ENCODE measurements around the gene BTBD18.

Gene BTBD18

DNA sequence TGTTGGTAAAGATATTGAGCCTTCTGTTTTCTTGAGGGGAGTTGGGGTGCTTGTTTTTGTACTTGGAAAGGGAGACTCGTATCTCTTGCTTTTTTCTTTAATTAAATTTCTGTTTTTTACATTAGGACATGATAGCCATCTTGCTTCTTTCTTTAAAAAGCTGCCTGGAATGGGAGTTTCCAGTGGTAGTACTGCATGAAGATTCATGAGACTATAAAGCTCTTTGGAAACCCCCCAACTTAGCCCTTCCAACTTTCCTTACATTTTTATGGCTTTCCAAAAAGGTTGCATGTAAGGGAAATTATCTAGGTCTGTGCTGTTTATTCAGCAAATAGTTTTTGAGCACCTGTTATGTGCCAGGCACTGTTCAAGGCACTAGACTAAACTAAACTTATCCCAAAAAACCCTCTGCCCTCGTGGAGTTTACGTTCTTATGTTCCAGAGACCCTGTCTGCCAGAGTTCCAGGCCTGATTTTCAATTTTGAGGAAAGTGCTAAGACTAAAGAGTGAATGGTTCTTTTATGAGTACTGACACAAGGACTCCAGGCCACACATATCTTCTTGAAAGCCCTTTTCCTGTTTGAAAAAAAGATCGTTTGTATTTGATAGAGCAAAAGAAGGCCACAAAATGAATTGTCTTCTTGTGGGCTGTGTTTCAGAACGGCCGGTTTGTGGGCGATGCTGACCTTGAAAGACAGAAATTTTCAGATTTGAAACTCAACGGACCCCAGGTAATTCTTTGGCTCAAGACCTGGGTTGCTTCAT is 41.9 kb upstream of the BTBD18 start:
- no peak overlapping the region for H4K91ac ChIP-seq (ENCODE audit: low read depth, low read length, poor library complexity)
- no peak overlapping the region for H2BK5ac ChIP-seq (ENCODE audit: low read length)
- H3K9me3 ChIP-seq (replicated peaks in 1 of 2; ENCODE audit: control insufficient read depth in 2 of 2, insufficient read depth in 1 of 2, low read depth in 1 of 2, low read length in 2 of 2), result no peaks in the 10 kb centered on the region
- no peak overlapping the region for H2AK5ac ChIP-seq (ENCODE audit: low read depth, low read length)
- H3K18ac ChIP-seq (ENCODE audit: low read length), result no peak overlapping the region
- no peak overlapping the region for H3K27ac ChIP-seq (replicated peaks; ENCODE audit: low read length)
- H4K8ac ChIP-seq (ENCODE audit: low read depth, low read length), result no peak overlapping the region
- no peak overlapping the region for H2BK12ac ChIP-seq (ENCODE audit: low read length)
- H3K4me3 ChIP-seq (ENCODE audit: low read length in 2 of 2), result no peak overlapping the region
- no peak overlapping the region for H3K23ac ChIP-seq (ENCODE audit: low read depth, low read length, poor library complexity)
- H3K27me3 ChIP-seq (ENCODE audit: control insufficient read depth in 3 of 3, insufficient read depth in 3 of 3, low read depth in 1 of 3, low read length in 3 of 3), result no peaks in the 10 kb centered on the region
- H3K4ac ChIP-seq (ENCODE audit: low read length), result no peak overlapping the region
- H3K4me2 ChIP-seq (ENCODE audit: insufficient read depth, low read length, poor library complexity, severe bottlenecking), result no peak overlapping the region
- H3K14ac ChIP-seq (ENCODE audit: low read length), result no peak overlapping the region
- no peaks in the 10 kb centered on the region for H3K4me1 ChIP-seq (ENCODE audit: control insufficient read depth in 2 of 2, insufficient read depth in 1 of 2, low read depth in 1 of 2, low read length in 2 of 2)
- no peak overlapping the region for H3K9ac ChIP-seq (ENCODE audit: low read depth, low read length, poor library complexity)
- H2BK15ac ChIP-seq (ENCODE audit: low read length), result no peak overlapping the region
- no peak overlapping the region for H2AFZ ChIP-seq (ENCODE audit: low read length)
- no CpG with 5 or more reads among the region's 8 CpGs for WGBS, 2 donors (ENCODE audit: extremely low coverage in 2 of 2, insufficient read length in 2 of 2, insufficient replicate concordance in 1 of 2)
- no peak overlapping the region for H2BK120ac ChIP-seq (ENCODE audit: low read depth, low read length)
- H3K36me3 ChIP-seq (replicated peaks in 1 of 2; ENCODE audit: control insufficient read depth in 2 of 2, insufficient read depth in 2 of 2, low read length in 2 of 2), result peaks cover 21 to 88% of the 10 kb centered on the region in 2 donors
- no peak for DNase-seq (ENCODE audit: low spot score)
- H3K79me1 ChIP-seq (ENCODE audit: low read depth, low read length), result peaks cover 4% of the 10 kb centered on the region

DNA sequence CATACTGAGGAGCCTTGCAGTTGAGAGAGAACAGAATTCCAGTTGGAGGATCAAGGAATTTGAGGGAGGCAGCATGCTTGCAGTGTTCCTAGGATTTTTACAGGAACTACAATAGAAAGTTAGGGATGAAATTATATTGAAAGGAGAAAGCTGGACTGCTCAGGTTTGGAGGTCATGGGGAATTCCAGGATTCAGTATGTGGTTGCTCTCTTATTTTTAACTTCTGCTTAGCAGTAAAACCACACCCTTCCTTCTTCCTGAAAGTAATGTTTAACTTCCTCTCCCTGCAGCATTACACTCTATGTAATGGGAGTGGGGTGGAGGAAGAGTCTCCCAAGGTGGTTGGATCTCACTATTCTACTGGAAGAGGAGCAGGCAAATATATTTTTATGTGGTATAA is 41.3 kb upstream of the BTBD18 start:
- H2AFZ ChIP-seq (ENCODE audit: low read length), result no peak overlapping the region
- H3K27ac ChIP-seq (replicated peaks; ENCODE audit: low read length), result no peak overlapping the region
- no peaks in the 10 kb centered on the region for H3K27me3 ChIP-seq (ENCODE audit: control insufficient read depth in 3 of 3, insufficient read depth in 3 of 3, low read depth in 1 of 3, low read length in 3 of 3)
- H3K14ac ChIP-seq (ENCODE audit: low read length), result no peak overlapping the region
- H4K8ac ChIP-seq (ENCODE audit: low read depth, low read length), result no peak overlapping the region
- no peak overlapping the region for H2BK12ac ChIP-seq (ENCODE audit: low read length)
- no peak overlapping the region for H3K9ac ChIP-seq (ENCODE audit: low read depth, low read length, poor library complexity)
- no peak overlapping the region for H2BK5ac ChIP-seq (ENCODE audit: low read length)
- peaks cover 4% of the 10 kb centered on the region for H3K79me1 ChIP-seq (ENCODE audit: low read depth, low read length)
- H2BK15ac ChIP-seq (ENCODE audit: low read length), result no peak overlapping the region
- no peak overlapping the region for H4K91ac ChIP-seq (ENCODE audit: low read depth, low read length, poor library complexity)
- no peak overlapping the region for H3K4me3 ChIP-seq (ENCODE audit: low read length in 2 of 2)
- H2BK120ac ChIP-seq (ENCODE audit: low read depth, low read length), result no peak overlapping the region
- no peak overlapping the region for H3K4me2 ChIP-seq (ENCODE audit: insufficient read depth, low read length, poor library complexity, severe bottlenecking)
- no peak overlapping the region for H2AK5ac ChIP-seq (ENCODE audit: low read depth, low read length)
- H3K9me3 ChIP-seq (replicated peaks in 1 of 2; ENCODE audit: control insufficient read depth in 2 of 2, insufficient read depth in 1 of 2, low read depth in 1 of 2, low read length in 2 of 2), result no peaks in the 10 kb centered on the region
- H3K18ac ChIP-seq (ENCODE audit: low read length), result no peak overlapping the region
- H3K36me3 ChIP-seq (replicated peaks in 1 of 2; ENCODE audit: control insufficient read depth in 2 of 2, insufficient read depth in 2 of 2, low read length in 2 of 2), result peaks cover 21 to 83% of the 10 kb centered on the region in 2 donors
- no peak overlapping the region for H3K4ac ChIP-seq (ENCODE audit: low read length)
- no peak overlapping the region for H3K23ac ChIP-seq (ENCODE audit: low read depth, low read length, poor library complexity)
- no peak for DNase-seq (ENCODE audit: low spot score)
- H3K4me1 ChIP-seq (ENCODE audit: control insufficient read depth in 2 of 2, insufficient read depth in 1 of 2, low read depth in 1 of 2, low read length in 2 of 2), result peaks cover 1 to 5% of the 10 kb centered on the region in 2 donors

DNA sequence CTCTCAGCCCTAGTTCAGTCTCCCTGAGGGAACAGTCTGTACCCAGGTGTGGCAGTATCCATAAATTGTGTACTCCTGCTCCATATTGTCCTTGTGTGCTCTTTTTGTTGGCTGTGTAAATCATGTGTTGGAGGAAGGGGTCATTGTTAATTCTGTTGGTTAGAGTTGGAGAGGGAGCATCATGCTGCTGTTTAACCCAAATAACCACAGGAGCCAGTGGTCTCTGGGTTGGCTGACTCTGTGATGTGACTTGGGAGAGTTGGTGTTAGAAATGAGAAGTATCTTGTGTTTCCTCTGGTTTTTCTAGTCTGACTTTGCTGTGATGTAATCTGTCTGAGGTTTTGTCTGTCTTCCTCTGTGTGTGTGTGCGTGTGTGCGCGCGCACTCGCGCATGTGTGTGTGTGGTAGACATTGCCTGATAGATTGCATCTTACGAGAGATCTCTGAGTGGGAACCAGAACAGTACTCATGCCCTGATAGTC is 40.5 kb upstream of the BTBD18 start:
- Histone ChIP-seq H2BK120ac (ENCODE audit: low read depth, low read length) (no peak overlapping the region), H3K27ac (replicated peaks; ENCODE audit: low read length) (no peak overlapping the region), H3K14ac (ENCODE audit: low read length) (no peak overlapping the region), H3K9me3 (replicated peaks in 1 of 2; ENCODE audit: control insufficient read depth in 2 of 2, insufficient read depth in 1 of 2, low read depth in 1 of 2, low read length in 2 of 2) (no peaks in the 10 kb centered on the region), H4K91ac (ENCODE audit: low read depth, low read length, poor library complexity) (no peak overlapping the region), H3K4me3 (ENCODE audit: low read length in 2 of 2) (no peak overlapping the region), H3K4me1 (ENCODE audit: control insufficient read depth in 2 of 2, insufficient read depth in 1 of 2, low read depth in 1 of 2, low read length in 2 of 2) (peaks cover 5 to 10% of the 10 kb centered on the region in 2 donors), H3K18ac (ENCODE audit: low read length) (no peak overlapping the region), H4K8ac (ENCODE audit: low read depth, low read length) (no peak overlapping the region), H3K9ac (ENCODE audit: low read depth, low read length, poor library complexity) (no peak overlapping the region), H3K4me2 (ENCODE audit: insufficient read depth, low read length, poor library complexity, severe bottlenecking) (no peak overlapping the region), H3K36me3 (replicated peaks in 1 of 2; ENCODE audit: control insufficient read depth in 2 of 2, insufficient read depth in 2 of 2, low read length in 2 of 2) (peaks cover 21 to 81% of the 10 kb centered on the region in 2 donors), H2AK5ac (ENCODE audit: low read depth, low read length) (no peak overlapping the region), H2BK12ac (ENCODE audit: low read length) (no peak overlapping the region), H2BK15ac (ENCODE audit: low read length) (no peak overlapping the region), H3K23ac (ENCODE audit: low read depth, low read length, poor library complexity) (no peak overlapping the region), H2AFZ (ENCODE audit: low read length) (no peak overlapping the region), H3K4ac (ENCODE audit: low read length) (no peak overlapping the region), H3K79me1 (ENCODE audit: low read depth, low read length) (peaks cover 4% of the 10 kb centered on the region), H2BK5ac (ENCODE audit: low read length) (no peak overlapping the region), H3K27me3 (ENCODE audit: control insufficient read depth in 3 of 3, insufficient read depth in 3 of 3, low read depth in 1 of 3, low read length in 3 of 3) (no peaks in the 10 kb centered on the region)
- no CpG with 5 or more reads among the region's 7 CpGs for WGBS, 2 donors (ENCODE audit: extremely low coverage in 2 of 2, insufficient read length in 2 of 2, insufficient replicate concordance in 1 of 2)
- no peak for DNase-seq (ENCODE audit: low spot score)

DNA sequence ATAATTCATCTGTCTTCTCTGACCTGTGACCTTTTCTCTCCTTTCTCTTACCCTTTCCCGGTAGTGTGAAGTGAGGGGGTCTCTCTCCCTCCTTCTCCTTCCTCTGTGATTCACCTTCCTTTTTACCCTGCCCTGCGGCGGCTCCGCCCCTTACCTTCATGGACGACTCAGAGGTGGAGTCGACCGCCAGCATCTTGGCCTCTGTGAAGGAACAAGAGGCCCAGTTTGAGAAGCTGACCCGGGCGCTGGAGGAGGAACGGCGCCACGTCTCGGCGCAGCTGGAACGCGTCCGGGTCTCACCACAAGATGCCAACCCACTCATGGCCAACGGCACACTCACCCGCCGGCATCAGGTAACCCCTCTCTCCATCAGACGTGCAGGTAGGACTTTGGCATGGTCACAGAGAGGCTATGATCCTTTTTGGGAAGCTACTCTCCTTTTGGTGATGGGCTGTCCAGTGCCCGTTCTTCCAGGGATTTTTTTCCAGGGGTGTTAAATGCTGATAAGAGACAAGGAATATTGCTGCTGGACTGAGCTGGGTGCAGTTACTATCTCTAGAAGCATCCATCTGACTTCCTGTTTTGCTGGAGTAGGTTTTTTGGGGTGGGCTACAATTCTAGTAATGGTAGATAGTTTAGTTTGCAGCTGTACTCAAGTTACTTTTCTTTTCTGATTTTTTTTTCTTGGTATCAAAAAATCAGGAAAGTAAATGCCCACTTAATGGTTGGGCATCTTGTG is 39.9 kb upstream of the BTBD18 start:
- peaks cover 5 to 10% of the 10 kb centered on the region in 2 donors for H3K4me1 ChIP-seq (ENCODE audit: control insufficient read depth in 2 of 2, insufficient read depth in 1 of 2, low read depth in 1 of 2, low read length in 2 of 2)
- H2BK12ac ChIP-seq (ENCODE audit: low read length), result no peak overlapping the region
- no peak overlapping the region for H3K4me2 ChIP-seq (ENCODE audit: insufficient read depth, low read length, poor library complexity, severe bottlenecking)
- no peak overlapping the region for H2AFZ ChIP-seq (ENCODE audit: low read length)
- H3K36me3 ChIP-seq (replicated peaks in 1 of 2; ENCODE audit: control insufficient read depth in 2 of 2, insufficient read depth in 2 of 2, low read length in 2 of 2), result peaks cover 17 to 83% of the 10 kb centered on the region in 2 donors
- no peak overlapping the region for H2AK5ac ChIP-seq (ENCODE audit: low read depth, low read length)
- no peak overlapping the region for H3K4me3 ChIP-seq (ENCODE audit: low read length in 2 of 2)
- no peak overlapping the region for H3K23ac ChIP-seq (ENCODE audit: low read depth, low read length, poor library complexity)
- DNase-seq (ENCODE audit: low spot score), result no peak
- no peak overlapping the region for H4K91ac ChIP-seq (ENCODE audit: low read depth, low read length, poor library complexity)
- peaks cover 4% of the 10 kb centered on the region for H3K79me1 ChIP-seq (ENCODE audit: low read depth, low read length)
- no peak overlapping the region for H2BK15ac ChIP-seq (ENCODE audit: low read length)
- no peak overlapping the region for H2BK120ac ChIP-seq (ENCODE audit: low read depth, low read length)
- no peak overlapping the region for H3K14ac ChIP-seq (ENCODE audit: low read length)
- H2BK5ac ChIP-seq (ENCODE audit: low read length), result no peak overlapping the region
- H3K27ac ChIP-seq (replicated peaks; ENCODE audit: low read length), result no peak overlapping the region
- H3K18ac ChIP-seq (ENCODE audit: low read length), result no peak overlapping the region
- H3K9me3 ChIP-seq (replicated peaks in 1 of 2; ENCODE audit: control insufficient read depth in 2 of 2, insufficient read depth in 1 of 2, low read depth in 1 of 2, low read length in 2 of 2), result no peaks in the 10 kb centered on the region
- no peaks in the 10 kb centered on the region for H3K27me3 ChIP-seq (ENCODE audit: control insufficient read depth in 3 of 3, insufficient read depth in 3 of 3, low read depth in 1 of 3, low read length in 3 of 3)
- no CpG with 5 or more reads among the region's 22 CpGs for WGBS, 2 donors (ENCODE audit: extremely low coverage in 2 of 2, insufficient read length in 2 of 2, insufficient replicate concordance in 1 of 2)
- no peak overlapping the region for H4K8ac ChIP-seq (ENCODE audit: low read depth, low read length)
- no peak overlapping the region for H3K9ac ChIP-seq (ENCODE audit: low read depth, low read length, poor library complexity)
- H3K4ac ChIP-seq (ENCODE audit: low read length), result no peak overlapping the region
